Measurements from ENCODE around the gene PLBD1.

PLBD1 gene

DNA sequence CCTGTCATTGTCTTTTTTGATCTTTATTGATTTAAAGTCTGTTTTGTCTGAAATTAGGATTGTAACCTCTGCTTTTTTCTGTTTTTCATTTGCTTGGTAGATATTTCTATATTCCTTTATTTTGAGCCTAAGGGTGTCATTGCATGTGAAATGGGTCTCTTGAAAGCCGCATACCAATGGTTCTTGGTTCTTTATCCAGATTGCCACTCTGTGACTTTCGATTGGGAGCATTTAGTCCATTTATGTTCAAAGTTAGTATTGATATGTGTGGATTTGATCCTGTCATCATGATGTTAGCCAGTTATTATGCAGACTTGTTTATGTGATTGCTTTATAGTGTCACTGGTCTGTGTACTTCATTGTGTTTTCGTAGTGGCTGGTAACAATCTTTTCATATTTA, 29.8 kb upstream of the PLBD1 start:
- Histone ChIP-seq H3K36me3 (ENCODE audit: low read length) (no peaks in the 10 kb centered on the region), H3K27ac (ENCODE audit: low read depth, low read length) (no peak overlapping the region), H3F3A (ENCODE audit: insufficient read depth) (no peaks in the 10 kb centered on the region), H3K9ac (ENCODE audit: low read length) (no peak overlapping the region), H2AFZ (ENCODE audit: low read depth, low read length, severe bottlenecking) (no peak overlapping the region), H3K9me3 (ENCODE audit: insufficient read depth, low read length) (no peaks in the 10 kb centered on the region), H3K27me3 (ENCODE audit: low read length) (no peaks in the 10 kb centered on the region), H3K4me3 (ENCODE audit: insufficient read depth, low read length, poor library complexity, severe bottlenecking) (no peak overlapping the region), H3K9me2 (replicated peaks; ENCODE audit: insufficient read depth, low read length) (no peaks in the 10 kb centered on the region), H3K79me2 (ENCODE audit: insufficient read depth, low read length) (no peaks in the 10 kb centered on the region), H4K20me1 (ENCODE audit: low read depth, low read length) (no peaks in the 10 kb centered on the region), H3K4me2 (ENCODE audit: low read depth, low read length, poor library complexity, severe bottlenecking) (no peak overlapping the region)
- no peak for TF ChIP-seq EZH2phosphoT487 (conservative IDR thresholded peaks at IDR 0.05; ENCODE audit: low read length)
- TF ChIP-seq, protein P1, sequence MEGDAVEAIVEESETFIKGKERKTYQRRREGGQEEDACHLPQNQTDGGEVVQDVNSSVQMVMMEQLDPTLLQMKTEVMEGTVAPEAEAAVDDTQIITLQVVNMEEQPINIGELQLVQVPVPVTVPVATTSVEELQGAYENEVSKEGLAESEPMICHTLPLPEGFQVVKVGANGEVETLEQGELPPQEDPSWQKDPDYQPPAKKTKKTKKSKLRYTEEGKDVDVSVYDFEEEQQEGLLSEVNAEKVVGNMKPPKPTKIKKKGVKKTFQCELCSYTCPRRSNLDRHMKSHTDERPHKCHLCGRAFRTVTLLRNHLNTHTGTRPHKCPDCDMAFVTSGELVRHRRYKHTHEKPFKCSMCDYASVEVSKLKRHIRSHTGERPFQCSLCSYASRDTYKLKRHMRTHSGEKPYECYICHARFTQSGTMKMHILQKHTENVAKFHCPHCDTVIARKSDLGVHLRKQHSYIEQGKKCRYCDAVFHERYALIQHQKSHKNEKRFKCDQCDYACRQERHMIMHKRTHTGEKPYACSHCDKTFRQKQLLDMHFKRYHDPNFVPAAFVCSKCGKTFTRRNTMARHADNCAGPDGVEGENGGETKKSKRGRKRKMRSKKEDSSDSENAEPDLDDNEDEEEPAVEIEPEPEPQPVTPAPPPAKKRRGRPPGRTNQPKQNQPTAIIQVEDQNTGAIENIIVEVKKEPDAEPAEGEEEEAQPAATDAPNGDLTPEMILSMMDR (IDR thresholded peaks at IDR 0.05; ENCODE audit: insufficient read depth, low read length, poor library complexity, severe bottlenecking) = no peak

DNA sequence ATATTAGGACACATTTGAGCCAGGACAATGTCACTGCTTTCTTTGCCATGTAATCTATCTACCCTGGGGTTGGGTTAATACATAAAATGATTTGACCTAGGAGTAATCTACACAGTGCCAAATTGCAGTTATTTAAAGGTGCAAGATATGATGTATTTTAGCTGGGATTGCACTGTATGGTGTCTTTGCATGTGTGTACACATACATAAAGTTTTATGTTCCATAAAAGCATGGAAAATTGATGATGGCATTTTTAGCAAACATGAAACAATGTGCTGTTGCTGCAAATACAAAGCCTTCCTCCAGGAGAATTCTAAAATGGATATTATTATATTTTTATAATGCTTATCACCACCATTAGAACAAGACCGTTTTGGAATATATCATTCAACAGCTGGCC, 24.0 kb upstream of the PLBD1 start:
- H2AFZ ChIP-seq (ENCODE audit: low read depth, low read length, severe bottlenecking) = no peak overlapping the region
- no peak overlapping the region for H3K27ac ChIP-seq (ENCODE audit: low read depth, low read length)
- TF ChIP-seq EZH2phosphoT487 (conservative IDR thresholded peaks at IDR 0.05; ENCODE audit: low read length) = no peak
- TF ChIP-seq, protein P1 (IDR thresholded peaks at IDR 0.05; ENCODE audit: insufficient read depth, low read length, poor library complexity, severe bottlenecking) = no peak
- H3K9me2 ChIP-seq (replicated peaks; ENCODE audit: insufficient read depth, low read length) = no peaks in the 10 kb centered on the region
- H3K4me3 ChIP-seq (ENCODE audit: insufficient read depth, low read length, poor library complexity, severe bottlenecking) = no peak overlapping the region
- H3K9ac ChIP-seq (ENCODE audit: low read length) = no peak overlapping the region
- H4K20me1 ChIP-seq (ENCODE audit: low read depth, low read length) = no peaks in the 10 kb centered on the region
- no peaks in the 10 kb centered on the region for H3K79me2 ChIP-seq (ENCODE audit: insufficient read depth, low read length)
- no peak overlapping the region for H3K4me2 ChIP-seq (ENCODE audit: low read depth, low read length, poor library complexity, severe bottlenecking)
- no peaks in the 10 kb centered on the region for H3K9me3 ChIP-seq (ENCODE audit: insufficient read depth, low read length)
- no peaks in the 10 kb centered on the region for H3F3A ChIP-seq (ENCODE audit: insufficient read depth)
- H3K27me3 ChIP-seq (ENCODE audit: low read length) = no peaks in the 10 kb centered on the region
- H3K36me3 ChIP-seq (ENCODE audit: low read length) = no peaks in the 10 kb centered on the region

DNA sequence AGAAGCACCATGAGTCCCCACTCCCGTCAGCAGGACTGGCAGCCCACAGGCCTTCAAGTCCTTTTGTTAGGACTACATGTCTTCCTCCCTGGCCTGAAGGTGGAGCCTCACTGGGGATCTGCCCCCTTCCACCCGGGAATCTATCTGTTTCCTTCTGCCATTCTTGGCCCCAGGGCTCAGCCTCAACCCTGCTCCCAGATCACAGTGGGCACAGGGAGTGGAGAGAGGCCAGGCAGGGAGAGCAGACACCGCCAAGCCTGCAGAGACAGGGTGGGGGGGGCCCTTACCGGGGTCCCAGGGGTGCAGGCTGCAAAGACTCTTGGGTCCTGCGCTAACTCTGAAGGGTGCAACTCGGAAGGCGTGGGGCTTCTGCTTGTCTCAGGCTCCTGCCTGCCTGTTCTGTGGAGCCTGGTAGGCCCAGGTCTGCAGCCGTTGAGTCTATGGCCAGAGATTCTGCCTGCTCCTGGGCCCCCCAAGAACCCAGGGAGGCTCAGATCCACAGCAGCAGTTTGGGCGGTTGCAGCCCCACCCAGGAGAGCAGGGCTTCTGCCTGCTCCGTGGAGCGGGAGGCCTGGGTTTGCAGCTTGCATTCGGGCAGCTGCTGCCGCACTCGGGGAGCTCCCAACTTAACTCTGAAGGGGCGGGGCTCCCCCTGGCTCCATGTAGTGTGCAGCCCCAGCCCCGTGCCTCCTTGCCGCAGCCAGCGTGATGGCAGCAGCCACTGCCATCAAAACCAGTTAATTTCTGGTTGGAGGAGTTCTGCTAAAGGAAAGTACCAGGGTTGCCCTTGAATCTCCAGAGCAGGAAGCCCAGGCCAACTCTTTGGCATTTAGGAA, 21.7 kb upstream of the PLBD1 start:
- Histone ChIP-seq H2AFZ (ENCODE audit: low read depth, low read length, severe bottlenecking) (no peak overlapping the region), H3K9me2 (replicated peaks; ENCODE audit: insufficient read depth, low read length) (no peaks in the 10 kb centered on the region), H3K36me3 (ENCODE audit: low read length) (no peaks in the 10 kb centered on the region), H4K20me1 (ENCODE audit: low read depth, low read length) (no peaks in the 10 kb centered on the region), H3K9ac (ENCODE audit: low read length) (no peak overlapping the region), H3K27me3 (ENCODE audit: low read length) (no peaks in the 10 kb centered on the region), H3K9me3 (ENCODE audit: insufficient read depth, low read length) (no peaks in the 10 kb centered on the region), H3F3A (ENCODE audit: insufficient read depth) (no peaks in the 10 kb centered on the region), H3K79me2 (ENCODE audit: insufficient read depth, low read length) (no peaks in the 10 kb centered on the region), H3K4me3 (ENCODE audit: insufficient read depth, low read length, poor library complexity, severe bottlenecking) (no peak overlapping the region), H3K27ac (ENCODE audit: low read depth, low read length) (no peak overlapping the region), H3K4me2 (ENCODE audit: low read depth, low read length, poor library complexity, severe bottlenecking) (no peak overlapping the region)
- no peak for TF ChIP-seq EZH2phosphoT487 (conservative IDR thresholded peaks at IDR 0.05; ENCODE audit: low read length)
- TF ChIP-seq, protein P1 (IDR thresholded peaks at IDR 0.05; ENCODE audit: insufficient read depth, low read length, poor library complexity, severe bottlenecking) = no peak

Data from SU-DHL-6 (cell line).